ENCODE measurements around the gene DIO1. TPM values are rescaled to one million over a fixed set of nuclear protein-coding genes. Genes with fewer than 3 reads are reported as not detected.

The DIO1 gene
- total RNA-seq, 5 donors from 2014 or later (not counting 1 experiment from before 2014, with no cell fraction given), result not detected

GRCh38 chr1:53913352-53914033, 19.5 kb downstream of the DIO1 start:
- Mint-ChIP-seq H3K9me3 (no peaks in the 10 kb centered on the region), H3K36me3 (peaks cover 26% of the 10 kb centered on the region), H3K27ac (no peak overlapping the region), H3K4me3 (no peak overlapping the region), H3K4me1 (peaks cover 6 to 21% (median 16%) of the 10 kb centered on the region in 3 donors), H3K27me3 (no peaks in the 10 kb centered on the region)
- Histone ChIP-seq H3K4me1 (ENCODE audit: control insufficient read depth in 1 of 2, extremely low read depth in 1 of 2, insufficient read depth in 2 of 2, low read length in 2 of 2) (no peaks in the 10 kb centered on the region), H3K27me3 (replicated peaks in 1 of 2; ENCODE audit: control insufficient read depth in 2 of 2, extremely low read depth in 1 of 2, insufficient read depth in 2 of 2, low read length in 1 of 2) (no peaks in the 10 kb centered on the region), H3K36me3 (ENCODE audit: control insufficient read depth in 2 of 2, extremely low read depth in 1 of 2, insufficient read depth in 1 of 2, low read length in 1 of 2) (peaks cover 3 to 6% of the 10 kb centered on the region in 2 donors), H3K4me3 (ENCODE audit: control insufficient read depth in 1 of 2, extremely low read depth in 1 of 2, low read length in 1 of 2) (no peak overlapping the region), H3K9me3 (no peaks in the 10 kb centered on the region), H3K27ac (ENCODE audit: low read length) (no peak overlapping the region)
- 100% methylated on average over 1 of the region's 5 CpGs for WGBS (ENCODE audit: insufficient coverage)
- peak in 1 of 4 experiments; percentile 32 for ATAC-seq (replicated peaks in 1 of 4)
- DNase-seq, result peak in 1 of 35 experiments; percentile 14
- CTCF ChIA-PET, result interaction anchor here in 1 of 2 donors (0.6 kb wide), 1 partner anchor 13 kb away, joined by 4 read pairs; no protein-coding TSS in a partner anchor
- POLR2A ChIA-PET, result interaction anchor here in 1 of 2 donors (0.6 to 0.7 kb wide), 2 partner anchors 97 to 213 kb away, joined by 4 read pairs; no protein-coding TSS in a partner anchor

GRCh38 chr1:53918343-53918742, 24.4 kb downstream of the DIO1 start:
- peaks cover 21 to 39% (median 29%) of the 10 kb centered on the region in 3 donors for H3K4me1 Mint-ChIP-seq
- no peaks in the 10 kb centered on the region for H3K27me3 Mint-ChIP-seq
- peak overlapping the region in 1 of 2 donors; percentile 66 for H3K27ac Mint-ChIP-seq
- Histone ChIP-seq H3K27me3 (replicated peaks in 1 of 2; ENCODE audit: control insufficient read depth in 2 of 2, extremely low read depth in 1 of 2, insufficient read depth in 2 of 2, low read length in 1 of 2) (no peaks in the 10 kb centered on the region), H3K4me3 (ENCODE audit: control insufficient read depth in 1 of 2, extremely low read depth in 1 of 2, low read length in 1 of 2) (no peak overlapping the region), H3K9me3 (no peaks in the 10 kb centered on the region), H3K27ac (ENCODE audit: low read length) (no peak overlapping the region), H3K4me1 (ENCODE audit: control insufficient read depth in 1 of 2, extremely low read depth in 1 of 2, insufficient read depth in 2 of 2, low read length in 2 of 2) (no peaks in the 10 kb centered on the region), H3K36me3 (ENCODE audit: control insufficient read depth in 2 of 2, extremely low read depth in 1 of 2, insufficient read depth in 1 of 2, low read length in 1 of 2) (peaks cover 1 to 13% of the 10 kb centered on the region in 2 donors)
- WGBS (ENCODE audit: insufficient coverage), result 100% methylated on average over 1 of the region's 5 CpGs
- peaks cover 28% of the 10 kb centered on the region for H3K36me3 Mint-ChIP-seq
- POLR2A ChIA-PET, result no interaction called here
- DNase-seq (no peak), ATAC-seq (replicated peaks in 1 of 4) (no peak)
- no peak overlapping the region for H3K4me3 Mint-ChIP-seq
- H3K9me3 Mint-ChIP-seq, result no peaks in the 10 kb centered on the region
- CTCF ChIA-PET, result interaction anchor here in 1 of 2 donors (1.2 kb wide), 1 partner anchor 27 kb away, joined by 3 read pairs; the partner anchor contains the start of gene IFT25

GRCh38 chr1:53919675-53920066, 25.7 kb downstream of the DIO1 start:
- no peaks in the 10 kb centered on the region for H3K9me3 Mint-ChIP-seq

GRCh38 chr1:53927376-53927881, 33.4 kb downstream of the DIO1 start:
- WGBS (ENCODE audit: insufficient coverage), result no CpG with 5 or more reads among the region's 2 CpGs
- H3K9me3 Mint-ChIP-seq, result no peaks in the 10 kb centered on the region
- H3K27me3 Mint-ChIP-seq, result no peaks in the 10 kb centered on the region
- peaks cover 56% of the 10 kb centered on the region for H3K36me3 Mint-ChIP-seq
- peaks cover 0 to 1% (median 0%) of the 10 kb centered on the region in 3 donors for H3K4me1 Mint-ChIP-seq
- CTCF ChIA-PET, result interaction anchor here in 1 of 2 donors (0.6 kb wide), 2 partner anchors 504 to 788 kb away, joined by 3 to 7 read pairs; no protein-coding TSS in a partner anchor
- no peak for ATAC-seq (replicated peaks in 1 of 4)
- H3K4me3 Mint-ChIP-seq, result no peak overlapping the region
- H3K27ac ChIP-seq (ENCODE audit: low read length), result no peak overlapping the region
- DNase-seq, result no peak
- no peaks in the 10 kb centered on the region for H3K27me3 ChIP-seq (replicated peaks in 1 of 2; ENCODE audit: control insufficient read depth in 2 of 2, extremely low read depth in 1 of 2, insufficient read depth in 2 of 2, low read length in 1 of 2)
- H3K4me1 ChIP-seq (ENCODE audit: control insufficient read depth in 1 of 2, extremely low read depth in 1 of 2, insufficient read depth in 2 of 2, low read length in 2 of 2), result no peaks in the 10 kb centered on the region
- no peak overlapping the region for H3K27ac Mint-ChIP-seq
- no peaks in the 10 kb centered on the region for H3K9me3 ChIP-seq
- POLR2A ChIA-PET, result no interaction called here
- H3K36me3 ChIP-seq (ENCODE audit: control insufficient read depth in 2 of 2, extremely low read depth in 1 of 2, insufficient read depth in 1 of 2, low read length in 1 of 2), result peaks cover 2 to 26% of the 10 kb centered on the region in 2 donors
- H3K4me3 ChIP-seq (ENCODE audit: control insufficient read depth in 1 of 2, extremely low read depth in 1 of 2, low read length in 1 of 2), result no peak overlapping the region

More at GRCh38 chr1:53919675-53920066, 25.7 kb downstream of the DIO1 start:
- no CpG with 5 or more reads among the region's 3 CpGs for WGBS (ENCODE audit: insufficient coverage)
- H3K27me3 Mint-ChIP-seq, result no peaks in the 10 kb centered on the region
- Histone ChIP-seq H3K4me3 (ENCODE audit: control insufficient read depth in 1 of 2, extremely low read depth in 1 of 2, low read length in 1 of 2) (no peak overlapping the region), H3K4me1 (ENCODE audit: control insufficient read depth in 1 of 2, extremely low read depth in 1 of 2, insufficient read depth in 2 of 2, low read length in 2 of 2) (no peaks in the 10 kb centered on the region), H3K36me3 (ENCODE audit: control insufficient read depth in 2 of 2, extremely low read depth in 1 of 2, insufficient read depth in 1 of 2, low read length in 1 of 2) (peaks cover 0 to 13% of the 10 kb centered on the region in 2 donors), H3K27me3 (replicated peaks in 1 of 2; ENCODE audit: control insufficient read depth in 2 of 2, extremely low read depth in 1 of 2, insufficient read depth in 2 of 2, low read length in 1 of 2) (no peaks in the 10 kb centered on the region), H3K27ac (ENCODE audit: low read length) (no peak overlapping the region), H3K9me3 (no peaks in the 10 kb centered on the region)
- DNase-seq (no peak), ATAC-seq (replicated peaks in 1 of 4) (peak in 3 of 4 experiments; percentile 52 to 66 (median 60))
- H3K4me3 Mint-ChIP-seq, result no peak overlapping the region
- H3K36me3 Mint-ChIP-seq, result peaks cover 30% of the 10 kb centered on the region
- ChIA-PET CTCF (interaction anchor here in 1 of 2 donors (0.5 kb wide), 1 partner anchor 80 kb away, joined by 5 read pairs; no protein-coding TSS in a partner anchor), POLR2A (no interaction called here)
- H3K27ac Mint-ChIP-seq, result peak overlapping the region; percentile 77 to 89
- H3K4me1 Mint-ChIP-seq, result peaks cover 21 to 39% (median 29%) of the 10 kb centered on the region in 3 donors

GRCh38 chr1:53929246-53929960, 35.4 kb downstream of the DIO1 start:
- Histone ChIP-seq H3K36me3 (ENCODE audit: control insufficient read depth in 2 of 2, extremely low read depth in 1 of 2, insufficient read depth in 1 of 2, low read length in 1 of 2) (peaks cover 5 to 20% of the 10 kb centered on the region in 2 donors), H3K4me1 (ENCODE audit: control insufficient read depth in 1 of 2, extremely low read depth in 1 of 2, insufficient read depth in 2 of 2, low read length in 2 of 2) (no peaks in the 10 kb centered on the region), H3K27ac (ENCODE audit: low read length) (no peak overlapping the region), H3K27me3 (replicated peaks in 1 of 2; ENCODE audit: control insufficient read depth in 2 of 2, extremely low read depth in 1 of 2, insufficient read depth in 2 of 2, low read length in 1 of 2) (no peaks in the 10 kb centered on the region), H3K9me3 (peaks cover 5% of the 10 kb centered on the region), H3K4me3 (ENCODE audit: control insufficient read depth in 1 of 2, extremely low read depth in 1 of 2, low read length in 1 of 2) (no peak overlapping the region)
- Mint-ChIP-seq H3K27ac (peak overlapping the region in 1 of 2 donors; percentile 49), H3K27me3 (no peaks in the 10 kb centered on the region), H3K9me3 (no peaks in the 10 kb centered on the region), H3K4me1 (peaks cover 0 to 1% (median 0%) of the 10 kb centered on the region in 3 donors), H3K4me3 (no peak overlapping the region), H3K36me3 (peaks cover 52% of the 10 kb centered on the region)
- WGBS (ENCODE audit: insufficient coverage), result no CpG with 5 or more reads among the region's 2 CpGs
- POLR2A ChIA-PET, result no interaction called here
- CTCF ChIA-PET, result interaction anchor here in 1 of 2 donors (1.5 kb wide), 1 partner anchor 30 kb away, joined by 3 read pairs; no protein-coding TSS in a partner anchor
- DNase-seq, result no peak
- no peak for ATAC-seq (replicated peaks in 1 of 4)

GRCh38 chr1:53930932-53931331, 36.9 kb downstream of the DIO1 start:
- Mint-ChIP-seq H3K4me1 (peaks cover 0 to 1% (median 0%) of the 10 kb centered on the region in 3 donors), H3K9me3 (no peaks in the 10 kb centered on the region), H3K27ac (no peak overlapping the region), H3K36me3 (peaks cover 57% of the 10 kb centered on the region), H3K27me3 (no peaks in the 10 kb centered on the region), H3K4me3 (no peak overlapping the region)
- ChIA-PET CTCF (interaction anchor here in 1 of 2 donors (0.6 kb wide), 1 partner anchor 31 kb away, joined by 3 read pairs; no protein-coding TSS in a partner anchor), POLR2A (no interaction called here)
- Histone ChIP-seq H3K9me3 (peaks cover 6% of the 10 kb centered on the region), H3K27me3 (replicated peaks in 1 of 2; ENCODE audit: control insufficient read depth in 2 of 2, extremely low read depth in 1 of 2, insufficient read depth in 2 of 2, low read length in 1 of 2) (no peaks in the 10 kb centered on the region), H3K4me1 (ENCODE audit: control insufficient read depth in 1 of 2, extremely low read depth in 1 of 2, insufficient read depth in 2 of 2, low read length in 2 of 2) (no peaks in the 10 kb centered on the region), H3K36me3 (ENCODE audit: control insufficient read depth in 2 of 2, extremely low read depth in 1 of 2, insufficient read depth in 1 of 2, low read length in 1 of 2) (peaks cover 5 to 31% of the 10 kb centered on the region in 2 donors), H3K27ac (ENCODE audit: low read length) (no peak overlapping the region), H3K4me3 (ENCODE audit: control insufficient read depth in 1 of 2, extremely low read depth in 1 of 2, low read length in 1 of 2) (no peak overlapping the region)
- DNase-seq (no peak), ATAC-seq (replicated peaks in 1 of 4) (no peak)
- whole genome bisulfite sequencing (ENCODE audit: insufficient coverage), result no CpG with 5 or more reads among the region's 3 CpGs

All from T-cell (primary cell).